HG03439 (cell line): Measurements from ENCODE around the gene PTPRT.

ENCODE experiments used
- ATAC-seq: cut with Tn5 transposase; IDR thresholded peaks from one replicate; pipeline ENCODE4 v1.9.1; 2021; ENCODE audit warnings: mild to moderate bottlenecking, moderate library complexity; ENCODE audit not compliant: unreplicated experiment

The PTPRT gene

DNA sequence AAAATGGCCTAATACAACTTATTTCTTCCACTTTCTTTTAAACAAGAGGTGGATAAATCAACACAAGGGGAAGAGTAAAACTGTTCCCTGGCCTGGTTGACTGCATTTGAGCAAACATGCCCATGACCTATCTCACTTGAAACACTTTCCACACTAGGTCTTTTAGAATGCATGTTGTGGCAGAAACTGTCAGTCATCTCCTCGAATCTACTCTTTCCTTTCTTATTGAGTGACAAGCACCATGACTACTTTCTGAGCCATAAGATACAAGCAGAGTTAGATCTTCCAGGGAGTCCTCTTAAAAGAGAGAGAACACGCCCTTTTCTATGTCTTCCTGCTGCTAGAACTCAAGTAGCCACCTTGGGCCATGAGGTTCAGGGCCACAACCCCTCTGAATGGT lies 66.5 kb downstream of the PTPRT start:
- ATAC-seq, result no peak

DNA sequence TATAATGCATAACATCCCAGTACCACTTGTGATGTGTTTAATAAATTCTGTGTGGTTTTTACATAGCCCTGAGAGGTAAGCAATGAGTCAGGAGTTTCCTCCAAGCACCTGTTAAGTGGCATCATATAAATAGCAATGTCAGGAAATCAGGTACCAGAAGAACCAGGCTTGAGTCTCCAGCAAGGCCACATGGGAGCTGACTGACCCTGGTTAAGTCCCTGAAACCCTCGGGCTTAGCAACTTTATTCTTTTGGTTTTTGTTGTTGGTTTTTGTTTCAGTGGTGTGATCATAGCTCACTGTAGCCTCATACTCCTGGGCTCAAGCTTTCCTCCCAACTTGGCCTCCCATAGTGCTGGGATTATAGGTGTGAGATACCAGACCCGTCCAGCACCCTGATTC lies 70.0 kb downstream of the PTPRT start:
- ATAC-seq, result no peak

DNA sequence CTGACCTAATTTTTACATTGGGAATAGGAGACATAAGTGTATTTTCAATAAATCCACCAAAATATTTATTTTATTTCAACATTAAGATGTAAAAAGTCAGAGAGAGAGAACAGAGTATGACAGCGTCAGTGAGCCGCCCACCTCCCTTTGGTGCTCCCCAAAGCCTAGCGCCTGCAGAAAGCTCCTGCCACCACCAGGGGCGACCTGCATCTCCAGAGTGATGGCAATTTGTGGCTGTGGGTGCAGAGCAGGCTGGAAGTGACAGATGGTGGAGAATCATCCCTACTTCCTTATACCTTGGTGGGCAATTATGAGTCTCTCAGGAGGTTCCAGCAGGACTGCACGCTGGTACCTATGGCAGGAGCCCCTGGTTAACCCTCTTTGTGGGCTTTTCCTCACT lies 87.3 kb downstream of the PTPRT start:
- ATAC-seq, result no peak

DNA sequence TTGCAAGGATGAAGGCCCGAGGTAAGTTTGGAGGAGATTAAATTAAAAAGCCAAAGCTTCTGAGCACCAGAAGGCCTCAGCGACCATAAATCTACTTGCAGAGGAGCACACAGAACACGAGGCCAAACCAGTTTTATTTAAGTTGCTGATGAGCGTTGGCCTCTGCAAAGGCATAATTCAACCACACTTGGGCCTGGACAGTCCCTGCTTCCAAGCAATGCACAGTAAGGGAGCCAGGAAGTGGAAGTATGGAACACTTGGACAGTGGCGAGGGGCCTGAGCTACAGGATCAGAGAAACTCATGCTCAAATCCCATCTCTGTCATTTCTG lies 92.8 kb downstream of the PTPRT start:
- ATAC-seq, result no peak

DNA sequence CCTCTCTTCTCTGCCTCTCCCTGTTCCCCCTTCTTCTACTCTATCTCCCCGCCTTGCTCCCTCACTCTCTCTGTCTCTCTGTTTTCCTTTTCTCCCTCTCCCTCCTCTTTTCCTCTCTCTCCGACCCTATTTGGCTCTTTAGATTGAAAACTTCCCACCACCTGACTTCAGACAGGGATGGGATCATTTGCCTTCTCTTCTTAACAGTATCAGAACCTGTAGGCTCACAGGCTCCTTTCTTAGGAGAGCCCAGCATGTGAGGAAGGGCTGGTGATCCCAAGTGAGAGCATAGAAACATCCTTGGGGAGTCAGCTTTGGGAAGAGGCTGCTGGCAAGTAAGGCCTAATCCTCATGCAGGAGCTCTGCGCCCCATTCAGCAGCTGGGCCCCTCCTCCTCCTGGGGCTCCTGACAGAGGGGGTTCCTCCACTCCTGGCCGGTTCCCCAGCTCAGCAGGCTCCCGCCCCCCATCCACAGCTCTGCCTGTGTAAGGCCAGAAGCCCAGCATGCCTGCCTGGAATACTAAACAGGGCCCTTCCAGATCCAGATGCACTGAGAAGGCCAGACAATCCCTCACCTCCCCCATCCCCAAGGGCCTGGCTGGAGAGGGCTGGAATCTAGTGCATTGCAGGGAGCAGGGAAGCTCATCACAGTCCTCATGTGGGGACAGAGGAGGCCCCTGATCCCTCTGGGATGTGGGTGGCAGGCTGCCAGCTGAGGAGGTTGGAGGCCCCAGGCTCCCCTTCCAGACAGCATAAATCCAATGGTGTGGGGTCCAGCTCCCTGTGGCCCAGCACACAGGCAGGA lies 93.4 kb downstream of the PTPRT start:
- no peak for ATAC-seq

DNA sequence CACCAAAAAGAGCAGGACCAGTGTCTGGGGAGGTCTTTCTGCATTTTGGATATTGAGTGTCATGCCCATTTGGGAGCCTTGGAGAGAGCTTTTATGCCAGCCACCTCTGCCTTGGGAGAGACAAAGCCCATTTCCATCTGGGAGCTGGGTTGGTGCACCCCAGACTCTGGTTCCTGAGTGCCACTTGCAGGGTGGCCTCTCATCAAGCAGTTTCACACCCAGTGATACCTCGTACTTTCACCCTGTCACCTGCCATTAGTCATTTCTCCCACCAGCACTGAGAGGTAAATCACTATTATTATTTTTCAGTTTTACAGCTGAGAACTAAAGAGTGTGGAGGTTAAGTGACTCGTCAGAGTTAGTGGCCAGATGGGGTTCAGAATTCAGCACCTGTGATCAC lies 94.7 kb downstream of the PTPRT start:
- ATAC-seq, result no peak

DNA sequence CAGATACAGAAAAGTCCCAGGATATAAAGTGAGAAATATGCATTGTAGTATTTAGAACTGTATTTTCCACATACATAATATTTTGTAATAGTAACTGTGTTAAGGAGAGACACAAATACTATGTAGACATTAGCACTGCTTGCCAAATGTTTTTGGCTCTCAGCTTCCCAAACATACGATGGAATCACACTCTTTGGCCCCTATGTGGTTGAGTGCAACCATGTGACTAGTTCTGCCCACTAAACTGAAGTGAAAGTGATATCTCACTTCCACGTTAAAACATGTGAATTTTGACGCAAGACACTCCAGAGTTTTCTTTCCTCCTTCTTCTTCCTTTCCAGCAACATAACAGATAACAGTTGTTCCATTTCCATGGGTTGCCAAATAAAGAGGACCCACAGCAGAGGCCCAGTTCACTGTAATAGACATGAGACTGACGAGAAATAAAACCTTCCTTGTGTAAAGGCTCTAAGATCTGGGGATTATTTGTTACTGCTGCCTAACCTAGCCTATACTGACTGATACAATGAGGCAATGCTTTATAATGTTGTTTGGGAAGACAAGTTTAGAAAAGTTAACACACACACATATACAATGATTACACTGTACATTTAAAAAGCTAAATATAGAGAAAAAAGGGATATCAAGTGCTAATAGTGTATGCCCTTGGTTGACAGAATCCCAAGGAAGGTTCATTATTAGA lies 97.2 kb downstream of the PTPRT start:
- ATAC-seq, result no peak

DNA sequence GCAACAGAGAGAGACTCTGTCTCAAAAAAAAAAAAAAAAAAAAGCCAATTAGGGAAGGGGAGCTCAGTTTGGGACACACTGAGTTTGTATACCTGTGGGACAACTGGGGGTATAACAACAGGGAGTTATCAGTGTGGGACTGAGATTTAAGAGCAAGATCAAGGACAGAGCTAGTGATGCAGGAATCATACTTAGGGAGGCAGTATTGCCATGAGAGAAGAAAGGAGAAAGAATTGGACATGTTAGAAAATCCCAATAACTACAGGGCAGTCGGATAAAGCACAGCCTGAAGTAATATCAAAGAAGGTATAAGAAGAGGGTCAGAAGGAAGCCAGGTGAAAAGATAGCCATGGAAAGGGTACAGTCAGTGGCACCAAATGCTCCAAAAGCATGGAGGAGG lies 121.2 kb downstream of the PTPRT start:
- no peak for ATAC-seq

DNA sequence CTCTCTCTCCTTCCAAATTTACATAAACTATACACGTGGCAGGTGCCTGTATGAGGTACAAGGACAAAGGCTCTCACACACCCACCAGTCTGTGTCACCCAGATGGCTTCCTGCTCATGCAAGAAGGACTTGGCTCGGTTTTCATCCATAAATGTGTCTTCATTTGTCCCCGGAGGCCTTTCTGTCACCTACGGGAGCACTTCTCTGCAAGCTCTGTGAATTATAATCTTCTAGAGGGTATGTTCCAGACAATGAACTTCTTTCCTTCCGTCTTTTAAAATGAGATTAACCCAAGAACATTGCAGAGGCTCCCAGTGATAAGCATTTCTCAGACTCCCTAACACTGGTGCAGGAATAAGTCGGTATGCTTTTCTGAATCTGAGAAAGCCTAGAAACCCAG lies 123.6 kb downstream of the PTPRT start:
- no peak for ATAC-seq

DNA sequence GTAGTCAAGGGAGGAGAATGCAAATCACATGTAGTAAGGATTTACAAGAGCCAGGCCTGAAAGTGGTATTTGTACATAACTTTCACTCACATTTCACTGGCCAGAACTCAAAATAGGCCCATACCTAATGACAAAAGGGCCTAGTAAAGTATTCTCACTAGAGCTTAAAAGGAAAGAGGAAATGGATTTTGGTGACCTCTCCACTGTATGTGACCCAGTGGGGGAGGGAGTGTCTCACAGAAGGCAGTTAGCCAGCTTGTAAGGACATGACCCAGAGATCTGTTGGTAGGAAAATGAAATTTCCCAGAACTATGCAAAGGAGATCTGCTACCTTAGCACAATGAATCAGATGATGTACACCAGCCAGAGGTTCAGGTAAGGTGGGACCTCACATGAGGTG lies 124.4 kb downstream of the PTPRT start:
- no peak for ATAC-seq

DNA sequence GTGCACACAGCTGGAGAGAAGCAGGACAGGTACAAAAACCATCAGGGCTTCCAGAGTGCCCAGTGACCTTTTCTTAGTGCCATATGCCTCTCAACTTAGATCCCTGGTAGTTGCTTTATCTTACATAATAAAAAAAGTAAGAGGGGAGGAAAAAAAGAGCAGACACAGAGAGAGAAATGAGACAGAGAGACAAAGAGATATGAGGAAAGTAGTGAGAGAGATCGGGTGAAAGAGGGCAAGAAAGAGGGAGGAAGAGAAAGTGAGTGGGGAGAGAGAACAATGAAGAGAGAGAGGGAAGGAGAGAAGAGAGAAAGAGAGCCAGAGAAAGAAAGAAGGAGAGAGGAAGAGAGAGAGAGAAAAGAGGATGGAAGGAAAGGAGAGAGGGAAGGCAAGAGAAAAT lies 131.6 kb downstream of the PTPRT start:
- no peak for ATAC-seq

DNA sequence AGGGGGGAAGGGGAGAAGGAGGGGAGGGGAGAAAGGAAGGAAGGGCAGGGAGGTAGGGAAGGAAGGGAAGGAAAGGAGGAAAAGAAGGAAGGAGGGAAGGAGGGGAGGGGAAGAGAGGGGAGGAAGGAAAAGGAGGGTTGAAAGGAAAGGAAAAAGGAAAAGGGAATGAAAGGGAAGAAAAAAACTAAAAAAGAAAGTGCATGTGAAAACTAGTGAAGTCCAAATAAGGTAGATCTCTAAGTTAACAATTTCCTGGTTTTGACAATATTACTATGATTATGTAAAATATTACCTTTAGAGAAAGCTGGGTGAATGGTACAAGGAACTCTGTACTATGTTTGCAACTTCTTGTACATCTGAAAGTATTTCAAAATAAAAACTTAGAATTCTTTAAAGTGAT lies 132.4 kb downstream of the PTPRT start:
- ATAC-seq, result no peak

DNA sequence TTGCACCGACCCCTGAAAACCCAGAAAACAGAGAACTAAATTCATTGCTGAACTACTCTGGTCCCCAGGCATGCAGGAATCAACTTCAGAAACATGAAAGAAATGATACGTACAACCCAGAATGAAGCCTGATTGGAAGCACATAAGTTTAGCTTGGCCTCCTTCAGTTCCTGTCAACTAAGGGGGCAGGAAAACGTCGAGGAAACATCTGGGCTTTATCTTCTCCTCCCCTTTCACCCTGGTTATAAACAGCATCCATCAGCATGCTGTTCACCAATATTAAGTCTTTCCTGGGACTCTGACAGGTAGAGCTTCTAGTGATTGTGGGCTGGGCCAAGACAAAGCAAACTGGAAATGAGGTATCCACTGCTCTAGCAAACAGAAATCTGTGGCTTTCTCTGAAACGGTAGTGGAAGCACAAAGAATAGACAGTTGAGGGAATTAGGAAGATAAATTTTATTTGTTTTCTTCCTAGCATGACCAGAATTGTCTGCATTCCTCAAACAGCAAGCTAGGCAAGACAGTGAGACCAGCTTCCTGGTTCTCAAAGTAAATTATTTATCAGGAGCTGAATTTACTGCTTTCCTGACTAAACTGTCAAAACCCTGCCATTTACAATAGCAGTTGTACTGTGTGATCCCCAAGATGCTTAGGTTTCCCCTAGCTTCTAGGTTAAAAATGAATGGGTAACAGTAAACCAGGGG lies 134.4 kb downstream of the PTPRT start:
- ATAC-seq, result no peak

DNA sequence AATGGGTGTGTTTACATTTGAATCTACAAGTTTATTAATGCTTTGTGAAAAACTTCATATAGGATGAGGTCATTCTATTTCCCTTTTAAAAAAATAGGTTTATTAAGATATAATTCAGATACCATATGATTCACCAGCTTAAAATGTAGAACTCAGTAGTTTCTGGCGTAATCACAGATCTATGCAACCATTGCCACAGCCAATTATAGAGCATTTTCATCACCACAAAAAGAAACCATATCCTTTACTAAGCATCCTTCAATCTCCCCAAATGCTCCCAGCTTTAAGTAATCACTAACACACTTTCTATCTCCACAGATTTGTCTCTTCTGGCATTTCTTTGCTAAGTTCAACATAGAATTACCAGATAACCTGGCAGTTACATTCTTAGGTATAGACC lies 137.2 kb downstream of the PTPRT start:
- ATAC-seq, result no peak

DNA sequence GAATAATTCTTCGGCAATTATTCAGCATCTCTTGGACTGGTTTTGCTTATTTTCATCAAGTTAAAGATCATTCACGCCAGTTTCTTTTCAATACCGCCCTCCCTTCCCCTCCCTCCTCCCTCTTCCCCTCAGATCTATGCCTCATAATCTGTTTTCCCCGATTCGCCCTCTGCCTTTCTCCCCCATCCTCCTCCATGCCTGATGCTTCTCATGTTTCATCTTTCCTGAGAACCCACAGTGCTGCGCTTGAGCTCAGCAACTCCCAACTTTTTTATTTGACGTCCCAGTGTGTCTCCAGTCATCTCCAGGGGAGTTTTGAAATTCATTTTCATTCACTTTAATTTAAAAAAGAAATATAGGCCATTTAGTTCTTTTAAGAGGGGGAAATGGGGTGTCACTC lies 142.7 kb downstream of the PTPRT start:
- no peak for ATAC-seq

DNA sequence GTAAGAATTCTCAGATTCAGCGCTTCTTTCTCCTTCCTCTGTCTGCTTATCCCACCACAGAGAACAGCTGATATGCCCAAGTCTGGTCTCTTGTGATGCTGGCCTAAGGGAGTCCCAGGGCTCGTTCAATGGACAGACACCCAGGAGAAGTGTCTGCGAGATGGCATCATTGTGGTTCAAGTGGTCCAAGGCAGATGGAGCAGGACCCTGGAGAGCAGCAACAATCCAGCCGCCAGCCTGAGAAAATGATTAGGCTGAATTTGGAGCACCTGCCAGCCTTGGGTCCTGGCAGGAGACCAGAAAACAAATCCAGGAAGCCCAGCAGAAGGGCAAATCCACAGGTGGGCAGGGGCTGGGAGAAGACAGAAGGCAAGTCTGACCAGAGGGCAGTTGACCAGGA lies 145.8 kb downstream of the PTPRT start:
- ATAC-seq, result no peak

DNA sequence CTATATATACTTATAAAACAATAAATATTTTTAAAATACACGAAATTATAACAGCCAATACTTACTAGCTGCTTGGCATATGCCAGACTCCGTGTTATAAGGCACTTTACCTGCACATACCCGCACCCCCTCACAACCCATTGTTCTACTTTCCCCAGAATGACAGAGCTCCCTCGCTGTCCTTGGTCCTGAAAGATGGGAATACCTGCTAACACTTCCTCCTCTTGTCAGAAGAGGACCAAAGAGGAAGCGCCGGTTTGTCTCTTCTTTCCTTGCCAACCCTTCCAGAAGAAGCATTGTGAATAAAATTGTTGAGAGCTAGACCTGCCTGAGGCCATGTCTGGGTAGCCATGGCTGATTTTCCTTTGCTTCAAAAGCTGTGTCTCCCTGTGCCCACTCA lies 149.3 kb downstream of the PTPRT start:
- no peak for ATAC-seq

DNA sequence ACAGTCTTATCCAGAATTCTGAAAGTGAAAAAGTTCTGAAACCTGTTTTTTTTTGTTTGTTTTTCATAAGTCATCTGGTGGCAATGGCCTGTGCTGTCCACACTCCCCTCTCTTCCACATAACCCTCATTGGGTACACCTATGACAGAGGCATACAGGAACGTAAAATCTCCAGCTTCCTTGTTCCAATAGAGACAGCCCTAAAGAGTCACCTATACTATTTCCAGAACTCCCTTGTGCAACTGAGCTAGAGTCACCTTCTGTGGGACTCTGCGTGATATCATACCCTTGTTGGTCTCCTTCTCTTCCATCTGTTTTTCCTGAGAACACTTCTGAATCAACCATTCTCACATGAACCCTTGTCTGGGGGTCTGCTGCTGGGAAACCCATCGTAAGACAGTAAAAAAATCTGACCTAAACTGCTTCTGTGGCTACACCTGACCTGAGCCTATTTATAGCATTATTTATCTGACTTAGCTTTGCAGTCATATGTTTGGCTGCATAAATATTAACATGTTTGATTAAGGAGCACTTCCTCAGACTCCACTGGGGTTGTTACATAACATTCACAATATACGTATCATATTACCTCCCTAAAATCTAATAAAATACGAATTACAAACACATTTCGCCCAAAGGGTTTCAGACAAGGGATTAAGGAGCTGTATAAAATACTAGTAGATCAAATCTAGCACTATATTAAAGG lies 151.9 kb downstream of the PTPRT start:
- ATAC-seq, result no peak

DNA sequence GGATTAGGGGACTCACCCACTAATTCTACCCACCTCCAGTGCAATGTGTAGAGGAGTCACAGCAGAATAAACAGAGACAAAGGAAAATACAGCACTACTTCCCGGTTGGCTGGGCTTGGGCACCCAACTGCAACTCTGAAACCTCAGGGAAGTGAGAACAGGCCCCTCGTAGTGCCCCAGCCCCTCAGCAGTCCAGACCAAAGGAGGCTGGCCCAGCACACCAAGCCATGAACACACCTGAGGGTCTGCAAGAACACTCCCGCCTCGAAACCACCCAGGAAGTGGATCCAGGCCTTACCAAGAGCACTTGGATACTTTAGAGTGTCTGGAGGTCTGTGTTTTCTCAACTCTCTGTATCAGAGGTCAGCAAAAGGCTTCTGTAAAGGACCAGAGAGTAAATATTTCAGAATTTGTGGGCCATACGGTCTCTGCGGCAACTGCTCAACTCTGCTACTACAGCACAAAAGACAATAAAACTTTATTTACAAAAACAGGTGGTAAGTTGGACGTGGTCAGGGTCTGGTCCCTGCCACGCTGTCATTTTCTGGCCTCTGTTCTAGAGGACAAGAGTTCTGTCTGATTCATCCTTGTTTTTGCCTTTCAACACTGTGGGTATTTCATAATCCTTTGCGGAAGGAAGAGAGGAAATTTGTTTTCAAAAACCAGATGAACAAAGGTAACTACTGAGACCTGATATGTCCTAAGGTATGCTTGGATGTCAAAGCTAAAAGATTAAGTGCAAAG lies 154.6 kb downstream of the PTPRT start:
- ATAC-seq, result no peak

DNA sequence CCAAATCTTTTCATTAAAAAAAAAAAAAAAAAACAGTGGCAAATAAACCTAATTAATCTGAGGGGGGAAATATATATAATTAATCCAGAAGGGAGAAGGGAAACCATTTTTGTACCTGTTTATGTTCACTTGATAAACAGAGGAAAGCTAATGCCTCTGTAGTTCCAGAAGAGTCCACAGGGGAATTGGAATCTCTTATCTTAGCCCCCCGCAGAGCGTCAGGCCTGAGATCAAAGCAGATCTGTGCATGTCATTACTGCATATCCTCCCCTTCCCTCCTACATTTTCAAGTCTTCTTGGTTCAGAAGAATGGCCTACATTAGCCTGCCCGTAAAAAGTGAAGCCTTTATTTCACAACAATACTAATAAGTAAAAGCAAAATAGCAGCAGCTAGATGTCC lies 157.2 kb downstream of the PTPRT start:
- ATAC-seq, result no peak

DNA sequence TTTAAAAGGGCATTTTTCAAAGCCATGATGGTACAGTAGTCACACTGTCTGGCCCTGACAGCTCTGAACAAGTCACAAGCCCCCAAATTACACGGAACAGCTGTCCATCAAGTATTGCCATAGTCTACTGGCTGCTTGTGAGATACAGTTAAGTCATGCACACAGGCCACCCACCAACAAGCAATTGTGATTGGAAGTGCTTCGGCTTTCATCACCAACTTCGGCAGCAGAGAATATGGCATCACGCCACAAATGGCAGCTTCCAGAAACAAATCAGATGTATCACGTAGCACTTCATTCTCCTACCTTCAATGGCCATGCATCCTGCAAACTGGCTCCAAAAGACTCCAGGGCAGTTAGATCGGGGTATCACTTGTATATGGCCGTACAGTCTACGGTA lies 160.5 kb downstream of the PTPRT start:
- no peak for ATAC-seq
